ENCODE results near the gene DLGAP3. TPM values are rescaled to one million over a fixed set of nuclear protein-coding genes. Genes with fewer than 3 reads are reported as not detected.

Gene DLGAP3
- total and polyA plus RNA-seq, 2 of the 13 experiments (the other 11 are each of a cell fraction or from before 2014, with no cell fraction given) = 0.03 to 0.04 TPM

- peak; percentile 97 for TF ChIP-seq ZNF142 (CRISPR knock-in tag; IDR thresholded peaks at IDR 0.05)
- TF ChIP-seq ZNF510 (CRISPR knock-in tag; IDR thresholded peaks at IDR 0.05; ENCODE audit: low read depth) = peak; percentile 98
- no peak for TF ChIP-seq ZBTB46 (CRISPR knock-in tag; IDR thresholded peaks at IDR 0.05; ENCODE audit: borderline replicate concordance)
- peak; percentile 76; the same call in 1 of the 2 replicates for TF ChIP-seq ZNF740 (CRISPR knock-in tag; IDR thresholded peaks at IDR 0.05)
- TF ChIP-seq HNRNPUL1 (IDR thresholded peaks at IDR 0.05; ENCODE audit: low read depth, low read length) = no peak
- peak; percentile 97 for TF ChIP-seq ZBTB7B (CRISPR knock-in tag; IDR thresholded peaks at IDR 0.05)
- TF ChIP-seq SKI (IDR thresholded peaks at IDR 0.05; ENCODE audit: partially characterized antibody) = no peak
- TF ChIP-seq GMEB1 (CRISPR knock-in tag; IDR thresholded peaks at IDR 0.05; ENCODE audit: borderline replicate concordance) = peak; percentile 42; the same call in 1 of the 2 replicates
- TF ChIP-seq NFYC (CRISPR knock-in tag; IDR thresholded peaks at IDR 0.05) = peak; percentile 50; the same call in 1 of the 2 replicates
- no peak for TF ChIP-seq ZFP36 (IDR thresholded peaks at IDR 0.05; ENCODE audit: borderline replicate concordance, low read depth, low read length, partially characterized antibody)
- peak; percentile 75; the same call in 1 of the 2 replicates for TF ChIP-seq SKIL (CRISPR knock-in tag; IDR thresholded peaks at IDR 0.05; ENCODE audit: borderline replicate concordance)
- TF ChIP-seq BCL6 (CRISPR knock-in tag; IDR thresholded peaks at IDR 0.05) = peak; percentile 87
- TF ChIP-seq ZBTB44 (CRISPR knock-in tag; IDR thresholded peaks at IDR 0.05) = peak; percentile 99
- peak; percentile 81 for TF ChIP-seq JUNB (CRISPR knock-in tag; IDR thresholded peaks at IDR 0.05; ENCODE audit: borderline replicate concordance)
Measured at GRCh38 chr1:34924759-34925555, 4.5 kb downstream of the DLGAP3 start (continued).

Measured in HepG2 (cell line).